Calu3 (cell line): Measurements from ENCODE around the gene CNIH4. TPM values are rescaled to one million over a fixed set of nuclear protein-coding genes. Genes with fewer than 3 reads are reported as not detected.
"Not testable (repeated sequence)": the region's sequence is repeated elsewhere in the genome, so short reads cannot be mapped to it uniquely, and the experiment has no call there.

Source experiments
- Bru-seq: library from RNA; stranded (reverse); fragments of 400-500 nt; gene quantifications from one replicate; lab custom pipeline; 2021; lab: Mats Ljungman, UMichigan
- BruChase-seq, 2 experiments: library from RNA; stranded (reverse); fragments of 400-500 nt; gene quantifications; one replicate each; lab custom pipeline; 2021; lab: Mats Ljungman, UMichigan
- BruUV-seq: library from RNA; stranded (reverse); fragments of 400-500 nt; replicated peaks from 2 replicates; lab custom pipeline; 2021; lab: Mats Ljungman, UMichigan
- CTCF ChIA-PET: fragments of 300-600 bp; sonication (Branson Sonifier 250); formaldehyde crosslinking; loops from one replicate; lab custom pipeline; 2022; ENCODE audit warnings: antibody characterized with exemption; lab: Charles Lee
- DNase-seq: peaks from one replicate; pipeline ENCODE4 v3.0.0; 2022
- H3K27ac Mint-ChIP-seq: one replicate; pipeline ENCODE4 v1.8.0; 2022; ENCODE audit warnings: mixed read lengths; ENCODE audit not compliant: unreplicated experiment
- H3K27me3 Mint-ChIP-seq: one replicate; pipeline ENCODE4 v1.8.0; 2022; ENCODE audit warnings: mixed read lengths; ENCODE audit not compliant: unreplicated experiment
- H3K36me3 Mint-ChIP-seq: one replicate; pipeline ENCODE4 v1.8.0; 2022; ENCODE audit warnings: mild to moderate bottlenecking, moderate library complexity, mixed read lengths; ENCODE audit not compliant: insufficient read depth, unreplicated experiment
- H3K4me1 Mint-ChIP-seq: one replicate; pipeline ENCODE4 v1.8.0; 2022; ENCODE audit warnings: mild to moderate bottlenecking, low read depth, mixed read lengths; ENCODE audit not compliant: unreplicated experiment
- H3K4me3 Mint-ChIP-seq: one replicate; pipeline ENCODE4 v1.8.0; 2022; ENCODE audit warnings: mild to moderate bottlenecking, low read depth, moderate library complexity, mixed read lengths; ENCODE audit not compliant: unreplicated experiment
- H3K9me3 Mint-ChIP-seq: one replicate; pipeline ENCODE4 v1.8.0; 2022; ENCODE audit warnings: low read depth, mixed read lengths; ENCODE audit not compliant: unreplicated experiment
- intact Hi-C: fragments of 100-400 bp; cut with micrococcal nuclease; formaldehyde crosslinking; loops from one replicate; pipeline ENCODE4 v1.10.0; 2022; ENCODE audit not compliant: unreplicated experiment
- long read RNA-seq: library from polyadenylated mRNA; stranded (forward); transcript quantifications from one replicate; pipeline ENCODE4 v2.0.0, GENCODE V29; 2022
- total RNA-seq: library from RNA; stranded (reverse); gene quantifications from 2 replicates; pipeline ENCODE4 v1.2.3, GENCODE V29; 2022
- TF ChIP-seq, protein P1 (sequence below): fragments of 200-600 bp; IDR thresholded peaks from one replicate; pipeline ENCODE4 v1.8.0; 2022; ENCODE audit warnings: antibody characterized with exemption; ENCODE audit not compliant: unreplicated experiment

The CNIH4 gene
- total RNA-seq, result 79.9 and 91.4 TPM in 2 replicates
- percentile 86 among the genes with signal in this experiment for Bru-seq, nascent RNA
- percentile 93 among the genes with signal in this experiment for BruChase-seq, experiment 1, labeled RNA remaining after a 6-hour chase
- BruChase-seq, experiment 2, labeled RNA remaining after a 2-hour chase, result percentile 92 among the genes with signal in this experiment
- long read RNA-seq, full-length matches to known transcripts, result 312 of 492 reads
- long read RNA-seq, partial matches to known transcripts, result 163 of 492 reads
- long read RNA-seq, other reads (novel, unspliced or antisense), result 17 of 492 reads

DNA sequence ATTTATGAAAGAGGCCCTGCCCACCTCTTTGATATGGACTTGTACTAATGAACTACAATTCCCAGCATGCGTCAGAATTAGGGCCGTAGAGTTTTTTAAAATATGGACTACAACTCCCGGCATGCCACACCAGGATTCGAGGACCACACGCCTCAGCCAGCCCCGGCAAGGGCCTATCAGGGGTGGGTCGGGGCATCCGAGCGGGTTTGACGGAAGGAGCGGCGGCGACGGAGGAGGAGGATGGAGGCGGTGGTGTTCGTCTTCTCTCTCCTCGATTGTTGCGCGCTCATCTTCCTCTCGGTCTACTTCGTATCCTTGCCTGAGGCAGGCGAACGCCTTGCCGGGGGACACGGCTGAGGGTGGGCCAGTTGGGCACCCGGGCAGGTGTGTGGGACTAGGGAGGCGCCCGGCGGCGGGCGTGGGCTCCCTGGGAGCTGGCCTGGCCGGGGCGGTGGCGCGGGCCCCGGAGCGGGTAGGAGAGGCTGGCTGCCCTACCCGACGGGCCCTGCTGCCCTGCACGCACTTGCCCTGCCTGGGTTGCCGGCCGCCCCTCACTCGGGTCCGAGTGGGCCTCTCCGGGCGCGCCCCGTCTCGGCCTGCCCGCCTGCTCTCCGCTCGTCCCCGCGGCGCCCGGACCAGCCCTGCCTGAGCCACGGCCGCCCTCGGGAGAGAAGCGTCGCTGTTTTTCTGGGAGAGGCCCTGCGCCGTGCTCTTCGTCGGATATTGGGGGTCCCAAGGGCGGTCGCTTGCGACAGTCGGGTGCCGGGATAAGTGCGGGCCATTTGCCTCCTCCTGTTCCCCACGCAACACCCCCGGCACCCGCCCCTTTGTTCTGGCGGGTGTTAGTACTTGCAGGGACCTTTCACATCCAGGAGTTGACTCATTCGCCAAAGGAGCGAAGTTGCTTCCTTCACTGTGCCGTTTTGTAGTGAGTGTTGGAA, at the start of gene CNIH4:
CNIH4 (plus strand) TSS at position 195 of the 941 bp plus-strand sequence; CDS start at position 241, 46 bp downstream.
- Mint-ChIP-seq H3K4me1 (peaks cover 21% of the 10 kb centered on the region), H3K27ac (peak within 1 kb of the TSS; percentile 18), H3K9me3 (no peaks in the 10 kb centered on the region), H3K4me3 (peak within 1 kb of the TSS; percentile 97), H3K27me3 (no peaks in the 10 kb centered on the region), H3K36me3 (peaks cover 23% of the 10 kb centered on the region)
- peak; percentile 94 for DNase-seq
- TF ChIP-seq, protein P1, sequence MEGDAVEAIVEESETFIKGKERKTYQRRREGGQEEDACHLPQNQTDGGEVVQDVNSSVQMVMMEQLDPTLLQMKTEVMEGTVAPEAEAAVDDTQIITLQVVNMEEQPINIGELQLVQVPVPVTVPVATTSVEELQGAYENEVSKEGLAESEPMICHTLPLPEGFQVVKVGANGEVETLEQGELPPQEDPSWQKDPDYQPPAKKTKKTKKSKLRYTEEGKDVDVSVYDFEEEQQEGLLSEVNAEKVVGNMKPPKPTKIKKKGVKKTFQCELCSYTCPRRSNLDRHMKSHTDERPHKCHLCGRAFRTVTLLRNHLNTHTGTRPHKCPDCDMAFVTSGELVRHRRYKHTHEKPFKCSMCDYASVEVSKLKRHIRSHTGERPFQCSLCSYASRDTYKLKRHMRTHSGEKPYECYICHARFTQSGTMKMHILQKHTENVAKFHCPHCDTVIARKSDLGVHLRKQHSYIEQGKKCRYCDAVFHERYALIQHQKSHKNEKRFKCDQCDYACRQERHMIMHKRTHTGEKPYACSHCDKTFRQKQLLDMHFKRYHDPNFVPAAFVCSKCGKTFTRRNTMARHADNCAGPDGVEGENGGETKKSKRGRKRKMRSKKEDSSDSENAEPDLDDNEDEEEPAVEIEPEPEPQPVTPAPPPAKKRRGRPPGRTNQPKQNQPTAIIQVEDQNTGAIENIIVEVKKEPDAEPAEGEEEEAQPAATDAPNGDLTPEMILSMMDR, result no peak
- intact Hi-C loops, result loop anchor here (1.0 kb wide), 1 partner anchor 97 kb away; no protein-coding TSS in a partner anchor
- CTCF ChIA-PET, result no interaction called here
- no TSS peak for BruUV-seq

DNA sequence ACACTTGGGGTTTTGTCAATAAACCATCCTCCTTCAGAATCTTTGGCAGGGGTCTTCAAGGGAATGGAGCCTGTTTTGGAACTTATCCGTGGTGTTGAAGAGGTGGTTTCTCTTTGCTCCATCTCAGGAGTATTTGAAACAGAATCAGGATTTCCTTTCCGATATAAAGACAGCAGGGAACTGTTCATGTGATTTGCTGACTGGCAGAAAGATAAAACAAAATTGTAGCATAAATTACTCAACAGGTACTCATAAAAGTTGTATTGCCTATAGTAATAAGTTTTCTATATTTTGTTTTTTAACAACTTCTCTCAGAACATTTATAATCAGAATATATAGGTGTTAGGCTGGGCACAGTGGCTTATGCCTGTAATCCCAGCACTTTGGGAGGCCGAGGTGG, 48.6 kb upstream of the CNIH4 start:
- no TSS peak for BruUV-seq
- TF ChIP-seq, protein P1, result no peak
- H3K4me1 Mint-ChIP-seq, result peaks cover 9% of the 10 kb centered on the region
- H3K9me3 Mint-ChIP-seq, result no peaks in the 10 kb centered on the region
- CTCF ChIA-PET, result no interaction called here
- peaks cover 44% of the 10 kb centered on the region for H3K36me3 Mint-ChIP-seq
- DNase-seq, result no peak
- no peaks in the 10 kb centered on the region for H3K27me3 Mint-ChIP-seq
- intact Hi-C loops, result loop anchor here (10.0 kb wide), 1 partner anchor 143 kb away; no protein-coding TSS in a partner anchor
- H3K27ac Mint-ChIP-seq, result no peak overlapping the region
- H3K4me3 Mint-ChIP-seq, result no peak overlapping the region

DNA sequence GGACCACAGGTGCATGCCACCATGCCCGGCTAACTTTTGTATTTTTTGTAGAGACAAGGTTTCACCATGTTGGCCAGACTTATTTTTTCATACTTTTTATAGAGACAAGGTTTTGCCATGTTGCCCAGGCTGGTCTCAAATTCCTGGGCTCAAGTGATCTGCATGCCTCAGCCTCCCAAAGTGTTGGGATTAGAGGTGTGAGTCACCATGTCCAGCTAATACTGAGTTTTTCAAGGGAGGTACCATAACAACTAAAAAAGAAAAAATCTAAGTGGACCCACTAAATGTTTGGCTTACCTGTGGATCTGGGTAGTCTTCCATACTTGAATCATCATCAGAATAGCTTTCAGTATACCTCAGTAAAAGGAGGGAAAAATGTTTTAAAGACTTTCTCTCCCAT, 45.2 kb upstream of the CNIH4 start:
- DNase-seq, H3K9me3 Mint-ChIP-seq, H3K4me1 Mint-ChIP-seq, BruUV-seq, CTCF ChIA-PET, H3K27ac Mint-ChIP-seq, H3K27me3 Mint-ChIP-seq, intact Hi-C loops, H3K4me3 Mint-ChIP-seq: not testable (repeated sequence)
- peaks cover 49% of the 10 kb centered on the region for H3K36me3 Mint-ChIP-seq

DNA sequence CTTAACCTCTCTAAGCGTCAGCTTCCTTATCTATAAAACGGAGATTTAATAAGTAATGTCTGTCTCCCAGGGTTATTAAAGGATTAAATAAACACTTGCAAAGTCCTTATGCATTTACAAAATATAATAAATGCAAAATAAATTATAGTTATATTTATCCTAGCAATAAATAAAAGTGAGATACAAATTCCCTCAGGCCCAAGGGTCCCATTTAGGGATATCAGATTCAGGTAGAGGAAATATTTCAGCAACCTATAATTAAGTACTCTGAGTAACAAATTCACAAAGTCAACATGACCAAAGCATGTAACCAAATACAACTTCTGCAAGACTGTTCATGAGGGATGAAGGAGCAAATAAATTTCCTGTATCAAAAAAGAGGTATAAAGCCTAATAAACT, 44.7 kb upstream of the CNIH4 start:
- CTCF ChIA-PET, result no interaction called here
- peaks cover 48% of the 10 kb centered on the region for H3K36me3 Mint-ChIP-seq
- no TSS peak for BruUV-seq
- intact Hi-C loops, result no loop called here
- H3K27ac Mint-ChIP-seq, result no peak overlapping the region
- DNase-seq, result no peak
- no peaks in the 10 kb centered on the region for H3K9me3 Mint-ChIP-seq
- H3K27me3 Mint-ChIP-seq, result no peaks in the 10 kb centered on the region
- TF ChIP-seq, protein P1, result no peak
- no peak overlapping the region for H3K4me3 Mint-ChIP-seq
- no peaks in the 10 kb centered on the region for H3K4me1 Mint-ChIP-seq
